HepG2 (cell line): ENCODE data around the gene PHKA2.

ENCODE experiments used
- CTCF ChIP-seq: sonication (generic); formaldehyde crosslinking; IDR thresholded peaks from 2 replicates; pipeline ENCODE4 v1.5.0; 2020; ENCODE audit warnings: mild to moderate bottlenecking, missing genetic modification reagents, moderate library complexity
- POLR2AphosphoS5 ChIP-seq: IDR thresholded peaks from 2 replicates; pipeline ENCODE4 v1.6.1; 2012; ENCODE audit warnings: low read depth, low read length
- STAT6 ChIP-seq: sonication (generic); formaldehyde crosslinking; IDR thresholded peaks from 2 replicates; pipeline ENCODE4 v1.4.0; 2020; ENCODE audit warnings: missing genetic modification reagents, mild to moderate bottlenecking, borderline replicate concordance
- ZBTB33 ChIP-seq: sonication (generic); formaldehyde crosslinking; IDR thresholded peaks from 2 replicates; pipeline ENCODE4 v1.4.0; 2020; ENCODE audit warnings: missing genetic modification reagents

GRCh38 chrX:18985186-18985435, 1.2 kb upstream of the PHKA2 start:
- TF ChIP-seq STAT6 (CRISPR knock-in tag): no peak
- no peak for TF ChIP-seq CTCF (CRISPR knock-in tag)
- TF ChIP-seq ZBTB33 (CRISPR knock-in tag): no peak
- no peak for TF ChIP-seq POLR2AphosphoS5
